Mesodermal cell (in vitro differentiated cells): ENCODE measurements around the gene CNTNAP3B.
"Not testable (repeated sequence)": the region's sequence is repeated elsewhere in the genome, so short reads cannot be mapped to it uniquely, and the experiment has no call there.

ENCODE experiments used
- H3K27ac ChIP-seq: 2 replicates; pipeline ENCODE4 v1.7.0; 2013; ENCODE audit warnings: mild to moderate bottlenecking, low read depth, low read length, moderate library complexity; ENCODE audit not compliant: severe bottlenecking
- H3K36me3 ChIP-seq: 2 replicates; pipeline ENCODE4 v1.7.1; 2013; ENCODE audit warnings: mild to moderate bottlenecking, low read length, moderate library complexity; ENCODE audit not compliant: control insufficient read depth, insufficient read depth
- H3K4me1 ChIP-seq: one replicate; pipeline ENCODE4 v1.7.1; 2013; ENCODE audit warnings: mild to moderate bottlenecking, low read length; ENCODE audit not compliant: insufficient read depth, control insufficient read depth, poor library complexity, severe bottlenecking
- H3K4me3 ChIP-seq: 2 replicates; pipeline ENCODE4 v1.7.0; 2013; ENCODE audit warnings: low read length, control low read depth, mild to moderate bottlenecking; ENCODE audit not compliant: insufficient read depth, poor library complexity, severe bottlenecking; ENCODE audit errors: extremely low read depth
- H3K9me3 ChIP-seq: 2 replicates; pipeline ENCODE4 v1.7.1; 2013; ENCODE audit warnings: mild to moderate bottlenecking, low read length, moderate library complexity; ENCODE audit not compliant: control insufficient read depth
- WGBS, 2 experiments: methylation state at CpG; one replicate each; pipeline ENCODE4 v1.1.5; 2013; ENCODE audit warnings: missing lambda C conversion rate in 2 of 2; ENCODE audit not compliant: insufficient coverage in 2 of 2; 5-methylcytosine and 5-hydroxymethylcytosine counted together

The CNTNAP3B gene

DNA sequence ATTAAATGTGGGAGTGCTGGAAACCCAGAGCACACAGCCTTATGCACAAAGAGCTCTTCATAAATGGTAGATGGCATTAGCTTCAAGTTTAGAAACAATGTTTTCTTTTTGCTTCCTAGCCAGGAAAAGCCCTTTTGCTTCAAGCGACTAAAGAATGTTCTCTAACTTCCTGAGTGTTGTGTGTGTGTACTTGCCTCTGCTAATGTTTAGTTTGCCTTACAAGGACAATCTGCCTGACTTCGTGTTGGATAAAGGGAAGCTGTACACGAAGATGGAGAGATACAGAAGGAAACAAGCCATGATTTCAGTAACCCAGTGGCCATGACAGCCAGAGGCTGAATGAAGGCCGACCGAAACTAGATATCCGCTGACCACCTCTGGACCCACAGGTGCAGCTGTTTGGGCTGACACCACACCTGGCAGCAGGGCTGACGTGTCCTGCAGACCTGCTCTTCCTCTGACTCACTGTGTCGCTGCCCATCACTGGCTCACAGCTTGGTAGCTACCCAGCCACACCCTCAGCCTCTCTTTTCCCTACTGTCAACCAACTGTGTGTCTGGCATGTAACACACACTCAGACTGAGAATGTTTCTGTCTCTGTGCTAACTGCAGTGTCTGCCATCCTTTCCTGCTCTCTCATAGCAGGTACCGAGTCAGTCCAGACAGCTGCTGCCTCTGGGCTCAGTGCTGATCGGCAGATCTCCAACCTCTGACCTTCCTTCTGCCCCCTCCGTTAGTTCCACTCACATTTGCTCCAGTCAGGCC is 59.0 kb downstream of the CNTNAP3B start:
- WGBS, 2 experiments = no CpG with 5 or more reads among the region's 11 CpGs
- not testable (repeated sequence) for H3K4me1 ChIP-seq, H3K9me3 ChIP-seq, H3K36me3 ChIP-seq, H3K4me3 ChIP-seq, H3K27ac ChIP-seq

DNA sequence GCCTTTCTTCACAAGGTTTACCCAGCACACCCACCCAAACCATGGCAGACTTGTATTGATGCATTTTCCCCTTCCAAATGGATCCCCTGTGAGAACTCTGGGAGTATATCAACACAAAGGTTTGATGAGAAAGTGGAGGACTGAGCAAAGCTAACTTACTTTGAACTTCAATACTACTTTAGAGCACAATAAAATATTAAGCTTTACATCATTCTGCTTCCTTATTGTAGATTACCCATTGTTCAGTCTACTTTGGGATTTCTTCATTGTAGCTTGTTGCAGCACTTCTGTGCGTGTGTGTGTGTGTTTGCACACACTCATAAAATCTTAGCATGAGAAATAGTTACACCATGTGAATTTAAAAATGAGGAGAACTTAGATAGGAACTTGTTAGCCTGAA is 75.4 kb downstream of the CNTNAP3B start:
- not testable (repeated sequence) for H3K27ac ChIP-seq, H3K9me3 ChIP-seq, H3K36me3 ChIP-seq, H3K4me3 ChIP-seq, H3K4me1 ChIP-seq
- WGBS, 2 experiments = no CpG with 5 or more reads among the region's 1 CpG

DNA sequence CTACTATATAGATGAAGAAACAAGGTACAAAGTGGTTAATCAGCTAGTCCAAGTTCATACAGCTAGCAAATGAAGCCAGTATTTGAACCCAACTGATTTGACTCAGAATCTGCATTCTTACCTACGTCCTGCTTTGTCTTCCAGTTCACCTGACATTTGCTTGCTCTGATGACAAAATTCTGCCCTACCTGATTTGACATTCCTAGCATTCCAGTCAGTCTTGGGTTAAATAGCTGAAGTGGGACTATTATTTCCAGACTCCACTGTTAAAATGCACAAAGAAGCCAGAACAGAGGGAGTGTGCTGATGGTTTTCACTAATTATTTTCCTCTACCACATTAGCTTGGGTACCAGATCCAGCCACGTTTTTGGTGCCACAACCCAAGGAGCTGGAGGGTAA is 78.5 kb downstream of the CNTNAP3B start:
- WGBS, 2 experiments = no CpG with 5 or more reads among the region's 2 CpGs
- H3K27ac ChIP-seq, H3K4me1 ChIP-seq, H3K36me3 ChIP-seq, H3K4me3 ChIP-seq, H3K9me3 ChIP-seq: not testable (repeated sequence)

DNA sequence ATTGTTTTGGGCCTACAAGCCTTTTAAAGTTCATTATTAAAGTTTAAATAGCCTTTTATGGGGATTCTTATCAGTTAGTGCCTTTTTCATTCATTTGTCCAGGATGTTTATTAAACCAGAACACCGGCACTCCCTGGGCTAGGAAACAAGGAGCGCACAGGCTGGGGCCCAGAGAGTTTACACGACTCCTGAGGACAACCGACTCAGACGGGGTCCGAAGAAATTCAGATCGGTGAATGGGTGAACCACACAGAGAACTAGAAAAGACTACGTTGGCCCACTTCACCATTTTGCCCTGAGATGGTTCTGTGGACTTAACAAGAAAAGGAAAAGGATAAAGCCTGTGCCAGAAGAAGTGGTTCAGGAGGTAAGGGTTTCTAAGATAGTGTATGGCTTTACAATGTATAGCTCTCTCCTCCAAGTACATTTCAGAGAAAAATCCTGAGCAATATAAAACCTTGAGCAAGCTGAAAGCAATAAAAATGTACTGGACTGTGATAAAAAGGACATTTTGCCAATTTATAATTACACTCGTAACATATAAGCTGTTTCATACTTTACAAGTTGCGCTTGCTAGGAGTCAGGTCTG is 84.7 kb downstream of the CNTNAP3B start:
- not testable (repeated sequence) for H3K4me1 ChIP-seq, H3K9me3 ChIP-seq, H3K4me3 ChIP-seq, H3K36me3 ChIP-seq, H3K27ac ChIP-seq
- WGBS, 2 experiments = 90% methylated on average over 2 of the region's 10 CpGs; no CpG with 5 or more reads in 1 of the 2 experiments

DNA sequence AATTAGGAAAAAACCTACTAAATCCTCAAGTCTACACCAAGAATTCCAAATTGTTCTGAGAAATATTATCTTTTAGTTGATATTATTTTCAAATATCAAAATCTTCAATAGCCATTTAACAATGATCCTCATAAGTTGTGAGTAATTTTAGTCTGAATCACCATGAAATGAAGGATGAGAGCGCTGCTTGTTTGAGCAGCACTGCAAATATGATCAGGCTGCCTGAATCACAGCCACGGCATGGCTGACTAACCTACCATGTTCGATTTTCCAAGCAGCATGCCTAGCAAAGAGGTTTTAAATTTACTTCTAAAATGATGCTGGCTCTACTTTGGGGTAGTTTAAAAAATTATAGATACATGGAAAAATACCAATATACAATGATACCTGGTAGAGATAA is 95.7 kb downstream of the CNTNAP3B start:
- WGBS, 2 experiments = no CpG with 5 or more reads among the region's 3 CpGs
- H3K4me3 ChIP-seq, H3K36me3 ChIP-seq, H3K27ac ChIP-seq, H3K9me3 ChIP-seq, H3K4me1 ChIP-seq: not testable (repeated sequence)

DNA sequence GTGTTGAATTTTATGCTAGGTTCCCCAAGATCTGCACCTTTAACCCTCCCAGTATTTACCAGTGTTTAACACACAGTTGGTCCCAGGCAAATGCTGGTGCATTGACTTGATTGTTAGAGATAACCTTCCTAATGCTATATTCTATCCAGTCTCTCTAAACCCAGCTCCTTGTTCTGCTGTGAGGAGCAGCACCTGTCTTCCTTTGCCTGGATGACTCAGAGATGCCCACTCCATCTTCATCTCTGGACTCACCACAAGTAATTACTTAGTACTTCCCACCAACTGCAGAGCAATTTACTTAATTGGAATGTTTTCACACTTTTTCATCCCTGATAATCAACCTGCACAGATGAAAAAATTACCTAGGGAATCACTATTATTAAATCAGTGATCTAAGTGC is 108.6 kb downstream of the CNTNAP3B start:
- H3K9me3 ChIP-seq, H3K27ac ChIP-seq, H3K36me3 ChIP-seq, H3K4me1 ChIP-seq, H3K4me3 ChIP-seq: not testable (repeated sequence)

DNA sequence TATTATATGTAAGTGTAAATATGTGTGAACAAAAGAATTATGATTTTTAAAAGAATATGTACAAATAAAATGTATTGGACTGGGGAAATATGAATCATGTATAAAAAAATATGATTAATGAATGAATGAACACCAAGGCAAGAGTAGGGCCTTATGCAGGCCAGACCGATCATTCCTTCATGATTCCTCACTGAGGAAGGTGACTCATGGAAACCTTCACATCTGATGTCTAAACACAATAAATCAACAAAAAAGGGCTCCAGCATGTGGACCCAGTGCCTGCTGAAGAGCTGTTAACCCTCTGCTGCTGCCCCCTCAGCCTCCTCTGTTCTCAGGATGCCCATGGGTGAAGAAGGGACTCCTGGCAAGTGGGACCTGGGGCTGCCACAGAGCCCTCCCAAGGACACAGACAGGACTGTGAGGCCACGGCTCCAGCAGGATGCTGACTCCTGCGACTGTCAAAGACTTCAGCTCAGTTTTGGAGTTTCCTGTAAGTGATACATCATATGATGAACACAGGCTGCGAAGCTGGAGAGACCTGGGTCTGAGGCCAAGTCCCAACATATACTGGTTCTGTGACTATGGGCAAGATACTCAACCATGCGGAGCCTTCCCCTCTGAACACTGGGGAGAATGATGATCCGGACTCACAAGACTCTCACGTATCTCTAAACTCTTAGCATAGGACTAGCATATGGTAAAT is 110.9 kb downstream of the CNTNAP3B start:
- H3K4me1 ChIP-seq, H3K9me3 ChIP-seq, H3K4me3 ChIP-seq, H3K36me3 ChIP-seq, H3K27ac ChIP-seq: not testable (repeated sequence)
- WGBS, 2 experiments = no CpG with 5 or more reads among the region's 7 CpGs

DNA sequence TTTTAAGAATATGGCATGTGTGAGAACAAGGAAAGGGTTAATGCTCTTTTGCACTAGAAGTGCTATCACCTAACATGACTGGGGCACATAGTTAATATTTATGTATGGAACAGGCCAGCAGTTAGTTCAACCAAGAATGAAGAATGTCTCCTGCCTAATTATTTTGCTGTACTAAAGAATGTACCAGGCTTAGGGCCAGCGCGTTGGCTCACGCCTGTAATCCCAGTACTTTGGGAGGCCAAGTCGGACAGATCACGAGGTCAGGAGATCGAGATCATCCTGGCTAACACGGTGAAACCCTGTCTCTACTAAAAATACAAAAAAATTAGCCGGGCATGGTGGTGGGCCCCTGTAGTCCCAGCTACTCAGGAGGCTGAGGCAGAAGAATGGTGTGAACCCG is 114.9 kb downstream of the CNTNAP3B start:
- WGBS, 2 experiments = no CpG with 5 or more reads among the region's 9 CpGs
- not testable (repeated sequence) for H3K4me1 ChIP-seq, H3K4me3 ChIP-seq, H3K9me3 ChIP-seq, H3K36me3 ChIP-seq, H3K27ac ChIP-seq

DNA sequence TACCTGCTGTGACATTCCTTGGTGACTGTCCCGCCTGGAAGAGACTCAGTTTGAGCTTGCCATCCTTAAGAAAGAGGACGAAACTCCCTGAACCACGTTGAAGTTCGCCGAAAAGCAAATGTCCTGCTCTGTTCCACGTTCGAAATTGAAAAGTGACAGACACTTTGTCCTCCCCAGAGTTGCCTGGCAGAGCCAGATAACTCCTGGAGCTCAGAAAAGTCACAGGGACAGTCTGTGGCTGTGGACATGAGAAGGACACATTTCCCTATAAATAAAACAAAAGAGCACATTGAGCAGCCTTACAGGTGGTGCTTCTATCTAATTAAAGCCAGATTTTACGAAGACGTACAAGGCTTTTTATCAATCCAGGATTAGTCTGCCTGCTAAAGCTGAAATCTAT is 137.6 kb downstream of the CNTNAP3B start:
- H3K9me3 ChIP-seq, H3K27ac ChIP-seq, H3K4me1 ChIP-seq, H3K4me3 ChIP-seq, H3K36me3 ChIP-seq: not testable (repeated sequence)
- no CpG with 5 or more reads among the region's 9 CpGs for WGBS, 2 experiments

DNA sequence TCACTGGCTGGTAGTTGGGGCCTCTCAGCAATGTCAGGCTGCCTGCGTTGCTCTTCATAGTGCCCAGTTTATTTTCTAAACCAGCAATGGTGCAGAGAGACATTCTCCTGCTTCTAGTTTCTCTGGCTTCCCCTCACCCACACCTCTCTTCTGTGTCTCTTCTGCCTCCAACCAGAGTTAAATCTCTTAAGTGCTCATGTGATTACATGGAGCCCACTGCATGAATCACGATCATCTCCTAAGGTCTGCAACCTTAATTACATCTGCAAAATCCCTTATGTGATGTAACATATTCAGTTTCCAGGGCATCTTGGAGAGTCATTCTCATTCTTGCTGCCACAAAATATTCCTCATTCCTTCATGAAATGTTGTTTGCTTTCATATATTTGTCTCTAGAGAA is 149.0 kb downstream of the CNTNAP3B start:
- no CpG with 5 or more reads among the region's 2 CpGs for WGBS, 2 experiments
- H3K27ac ChIP-seq, H3K4me1 ChIP-seq, H3K36me3 ChIP-seq, H3K4me3 ChIP-seq, H3K9me3 ChIP-seq: not testable (repeated sequence)

DNA sequence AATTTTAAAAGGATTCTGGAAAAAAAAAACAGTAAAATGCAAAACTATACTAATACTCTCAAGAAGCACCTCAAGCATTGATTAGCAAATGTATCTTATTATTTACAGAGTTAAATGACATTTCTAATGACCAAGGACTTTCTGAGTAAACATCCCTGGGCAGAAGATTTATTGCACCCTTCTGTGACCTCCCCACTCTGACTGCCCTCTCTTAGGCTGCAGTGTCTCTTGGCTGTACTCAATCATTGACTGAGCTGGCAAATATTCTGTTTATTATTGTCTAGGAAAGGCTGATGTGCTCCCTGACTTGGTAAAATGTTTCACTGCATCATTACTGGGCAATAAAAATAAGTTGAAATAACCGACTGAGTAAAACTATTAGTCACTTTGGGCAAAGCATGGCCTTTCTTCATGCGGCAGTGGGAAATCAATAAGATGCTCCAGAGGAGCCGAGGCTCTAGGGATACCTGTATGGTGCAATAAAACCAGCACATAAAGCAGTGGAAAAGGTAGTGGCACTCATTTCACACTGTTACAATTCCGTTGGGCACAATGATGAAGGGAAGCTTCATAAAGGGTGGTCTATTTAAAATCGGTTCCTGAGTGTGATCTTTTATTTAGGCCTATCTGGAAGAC is 151.1 kb downstream of the CNTNAP3B start:
- H3K4me1 ChIP-seq, H3K4me3 ChIP-seq, H3K36me3 ChIP-seq, H3K27ac ChIP-seq, H3K9me3 ChIP-seq: not testable (repeated sequence)
- no CpG with 5 or more reads among the region's 5 CpGs for WGBS, 2 experiments
